Nephron (organoid): ENCODE results near the gene ZBP1.

ENCODE experiments used
- H3K27ac Mint-ChIP-seq, 3 experiments: 2 replicates each; pipeline ENCODE4 v1.8.0; 2020; ENCODE audit warnings: mixed read lengths in 3 of 3, mild to moderate bottlenecking in 2 of 3, moderate library complexity in 1 of 3
- H3K27me3 Mint-ChIP-seq: 2 replicates; pipeline ENCODE4 v1.8.0; 2021; ENCODE audit warnings: low read depth, mild to moderate bottlenecking, moderate library complexity, mixed read lengths
- H3K36me3 Mint-ChIP-seq: 2 replicates; pipeline ENCODE4 v1.8.0; 2020; ENCODE audit warnings: low read depth, mixed read lengths
- H3K4me1 Mint-ChIP-seq: 2 replicates; pipeline ENCODE4 v1.8.0; 2020; ENCODE audit warnings: mixed read lengths
- H3K4me3 Mint-ChIP-seq, 3 experiments: 2 replicates each; pipeline ENCODE4 v1.8.0; 2020; ENCODE audit warnings: mild to moderate bottlenecking in 3 of 3, mixed read lengths in 3 of 3, moderate library complexity in 2 of 3
- H3K9me3 Mint-ChIP-seq: 2 replicates; pipeline ENCODE4 v1.8.0; 2020; ENCODE audit warnings: mixed read lengths
- CTCF ChIP-seq, 3 experiments: fragments of 200-600 bp; sonication (generic); IDR thresholded peaks; one replicate each; pipeline ENCODE4 v1.5.0; 2021; ENCODE audit warnings: antibody characterized with exemption in 3 of 3; ENCODE audit not compliant: unreplicated experiment in 3 of 3

ZBP1 gene, protein sequence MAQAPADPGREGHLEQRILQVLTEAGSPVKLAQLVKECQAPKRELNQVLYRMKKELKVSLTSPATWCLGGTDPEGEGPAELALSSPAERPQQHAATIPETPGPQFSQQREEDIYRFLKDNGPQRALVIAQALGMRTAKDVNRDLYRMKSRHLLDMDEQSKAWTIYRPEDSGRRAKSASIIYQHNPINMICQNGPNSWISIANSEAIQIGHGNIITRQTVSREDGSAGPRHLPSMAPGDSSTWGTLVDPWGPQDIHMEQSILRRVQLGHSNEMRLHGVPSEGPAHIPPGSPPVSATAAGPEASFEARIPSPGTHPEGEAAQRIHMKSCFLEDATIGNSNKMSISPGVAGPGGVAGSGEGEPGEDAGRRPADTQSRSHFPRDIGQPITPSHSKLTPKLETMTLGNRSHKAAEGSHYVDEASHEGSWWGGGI

GRCh38 chr20:57620274-57620990, at the start of gene ZBP1:
TSS of gene ZBP1 (minus strand) at chr20:57620426. CDS start at chr20:57620295, 131 bp downstream.
- Mint-ChIP-seq H3K36me3 (no peaks in the 10 kb centered on the region), H3K27me3 (peaks cover 33% of the 10 kb centered on the region), H3K27ac (peak within 1 kb of the TSS in 1 of 3 experiments; percentile 38), H3K4me3 (no peak within 1 kb of the TSS), H3K9me3 (peaks cover 6% of the 10 kb centered on the region), H3K4me1 (peaks cover 10% of the 10 kb centered on the region)
- TF ChIP-seq CTCF (IDR thresholded peaks at IDR 0.05; ENCODE audit: unreplicated experiment in 3 of 3), result no peak

DNA sequence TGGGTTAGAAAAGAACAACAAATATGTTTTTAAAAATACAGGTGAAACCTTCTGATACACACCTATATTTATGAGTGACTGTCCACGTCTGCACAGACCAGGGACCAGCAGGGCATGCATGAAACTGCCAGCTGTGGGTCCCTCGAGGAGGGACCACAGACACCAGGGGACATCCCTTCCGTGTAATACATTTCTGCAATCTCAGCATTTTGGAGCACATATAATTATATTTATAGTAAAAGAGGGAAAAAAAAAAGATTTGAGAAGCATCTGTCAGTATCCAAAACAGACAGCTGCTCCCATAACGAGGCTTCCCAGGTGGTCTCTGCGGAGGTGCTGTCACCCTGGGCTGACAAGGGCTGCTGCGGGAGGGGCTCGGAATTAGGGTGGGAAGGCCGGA, 49.4 kb upstream of the ZBP1 start:
- Mint-ChIP-seq H3K9me3 (no peaks in the 10 kb centered on the region), H3K4me1 (peaks cover 68% of the 10 kb centered on the region), H3K4me3 (no peak overlapping the region), H3K27ac (no peak overlapping the region), H3K36me3 (no peaks in the 10 kb centered on the region), H3K27me3 (no peaks in the 10 kb centered on the region)
- no peak for TF ChIP-seq CTCF (IDR thresholded peaks at IDR 0.05; ENCODE audit: unreplicated experiment in 3 of 3)

- no peak overlapping the region for H3K4me3 Mint-ChIP-seq
- H3K9me3 Mint-ChIP-seq, result no peaks in the 10 kb centered on the region
- H3K27ac Mint-ChIP-seq, result peak overlapping the region; percentile 46 to 98 (median 91)
Observed at GRCh38 chr20:57667924-57668782, 47.9 kb upstream of the ZBP1 start.

DNA sequence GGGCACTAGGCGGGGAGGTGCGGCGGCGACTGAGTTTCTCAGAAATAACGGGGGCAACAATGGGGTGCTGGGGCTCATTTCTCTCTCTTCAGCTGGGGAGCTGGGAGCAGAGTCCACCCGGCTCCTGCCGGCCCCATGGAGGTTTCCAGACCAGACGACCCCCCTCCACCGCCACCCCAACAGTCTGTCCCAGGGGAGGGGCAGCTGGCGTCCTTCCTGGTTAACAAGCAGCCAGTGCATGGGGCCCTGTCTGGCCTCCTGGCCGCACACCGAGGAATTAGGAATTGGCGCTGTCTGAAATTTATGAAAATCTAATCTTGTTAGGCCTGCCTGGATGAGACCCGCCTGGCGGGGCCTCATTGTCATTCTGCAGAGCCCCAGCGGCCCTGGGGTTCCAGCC, 47.2 kb upstream of the ZBP1 start:
- H3K4me1 Mint-ChIP-seq, result peaks cover 59% of the 10 kb centered on the region
- no peaks in the 10 kb centered on the region for H3K27me3 Mint-ChIP-seq
- H3K36me3 Mint-ChIP-seq, result no peaks in the 10 kb centered on the region
- peak overlapping the region; percentile 46 to 98 (median 91) for H3K27ac Mint-ChIP-seq
- no peak overlapping the region for H3K4me3 Mint-ChIP-seq
- H3K9me3 Mint-ChIP-seq, result no peaks in the 10 kb centered on the region
- TF ChIP-seq CTCF (IDR thresholded peaks at IDR 0.05; ENCODE audit: unreplicated experiment in 3 of 3), result no peak

More at GRCh38 chr20:57667924-57668782, 47.9 kb upstream of the ZBP1 start:
- H3K27me3 Mint-ChIP-seq, result no peaks in the 10 kb centered on the region
- no peak for TF ChIP-seq CTCF (IDR thresholded peaks at IDR 0.05; ENCODE audit: unreplicated experiment in 3 of 3)
- H3K36me3 Mint-ChIP-seq, result no peaks in the 10 kb centered on the region
- H3K4me1 Mint-ChIP-seq, result peaks cover 57% of the 10 kb centered on the region

DNA sequence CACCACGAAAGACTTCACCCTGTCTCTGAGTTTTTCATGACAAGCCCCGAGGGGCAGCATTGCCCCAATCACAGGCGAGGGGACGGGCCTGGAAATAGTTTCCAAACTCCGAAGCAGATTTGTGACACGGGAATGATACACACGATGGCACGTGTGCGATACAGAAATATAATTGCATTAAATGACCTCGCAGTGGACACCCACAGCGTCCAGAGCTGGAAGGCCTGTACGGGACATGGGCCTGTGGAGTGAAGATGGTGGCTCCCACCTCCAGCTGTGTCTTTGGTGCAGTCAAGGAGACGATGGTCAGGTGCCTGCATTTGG, 46.6 kb upstream of the ZBP1 start:
- TF ChIP-seq CTCF (IDR thresholded peaks at IDR 0.05; ENCODE audit: unreplicated experiment in 3 of 3), result no peak
- Mint-ChIP-seq H3K4me1 (peaks cover 57% of the 10 kb centered on the region), H3K4me3 (no peak overlapping the region), H3K36me3 (no peaks in the 10 kb centered on the region), H3K27me3 (no peaks in the 10 kb centered on the region), H3K27ac (peak overlapping the region in 2 of 3 experiments; percentile 91 to 98), H3K9me3 (no peaks in the 10 kb centered on the region)
